ENCODE data around the gene ATL3. TPM values are rescaled to one million over a fixed set of nuclear protein-coding genes. Genes with fewer than 3 reads are reported as not detected.
"Not testable (repeated sequence)": the region's sequence is repeated elsewhere in the genome, so short reads cannot be mapped to it uniquely, and the experiment has no call there.

The ATL3 gene
- total and polyA plus RNA-seq, 11 donors: 4.7 to 30.4 (median 13.3) TPM

DNA sequence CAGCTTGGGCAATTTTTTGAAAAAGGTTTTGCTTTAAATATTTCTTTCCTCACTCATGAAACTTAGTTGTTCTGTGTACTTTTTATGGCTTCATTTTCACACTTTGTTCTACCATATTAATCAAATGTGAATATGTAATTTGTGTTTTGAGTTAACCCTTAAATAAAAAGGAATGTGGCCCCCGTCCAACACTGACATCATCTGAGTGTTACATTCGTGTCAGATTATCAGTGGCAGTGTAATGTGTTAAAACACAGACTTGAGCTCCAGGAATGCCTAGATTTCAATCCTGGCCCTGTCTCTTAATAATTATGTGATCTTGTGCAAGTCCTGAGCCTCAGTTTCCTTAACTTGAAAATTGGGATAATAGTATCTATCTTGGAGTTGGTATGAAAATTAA is 15.8 kb upstream of the ATL3 start:
- TF ChIP-seq, protein P1, sequence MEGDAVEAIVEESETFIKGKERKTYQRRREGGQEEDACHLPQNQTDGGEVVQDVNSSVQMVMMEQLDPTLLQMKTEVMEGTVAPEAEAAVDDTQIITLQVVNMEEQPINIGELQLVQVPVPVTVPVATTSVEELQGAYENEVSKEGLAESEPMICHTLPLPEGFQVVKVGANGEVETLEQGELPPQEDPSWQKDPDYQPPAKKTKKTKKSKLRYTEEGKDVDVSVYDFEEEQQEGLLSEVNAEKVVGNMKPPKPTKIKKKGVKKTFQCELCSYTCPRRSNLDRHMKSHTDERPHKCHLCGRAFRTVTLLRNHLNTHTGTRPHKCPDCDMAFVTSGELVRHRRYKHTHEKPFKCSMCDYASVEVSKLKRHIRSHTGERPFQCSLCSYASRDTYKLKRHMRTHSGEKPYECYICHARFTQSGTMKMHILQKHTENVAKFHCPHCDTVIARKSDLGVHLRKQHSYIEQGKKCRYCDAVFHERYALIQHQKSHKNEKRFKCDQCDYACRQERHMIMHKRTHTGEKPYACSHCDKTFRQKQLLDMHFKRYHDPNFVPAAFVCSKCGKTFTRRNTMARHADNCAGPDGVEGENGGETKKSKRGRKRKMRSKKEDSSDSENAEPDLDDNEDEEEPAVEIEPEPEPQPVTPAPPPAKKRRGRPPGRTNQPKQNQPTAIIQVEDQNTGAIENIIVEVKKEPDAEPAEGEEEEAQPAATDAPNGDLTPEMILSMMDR (IDR thresholded peaks at IDR 0.05): no peak
- no peak for TF ChIP-seq POLR2A (IDR thresholded peaks at IDR 0.05)
- 34 to 50% (median 44%) methylated on average over 2 of the region's 2 CpGs for WGBS, 4 donors
- Histone ChIP-seq H3K27me3 (no peaks in the 10 kb centered on the region), H3K27ac (peak overlapping the region in 1 of 12 donors; percentile 32), H3K36me3 (no peaks in the 10 kb centered on the region), H3K4me1 (peaks cover 0 to 61% (median 26%) of the 10 kb centered on the region in 12 donors), H3K4me3 (no peak overlapping the region), H3K9me3 (no peaks in the 10 kb centered on the region)
- intact Hi-C loops (cut with DNase I): loop anchor here in 3 of 10 donors (10.0 kb wide), 1 partner anchor 48 kb away; no protein-coding TSS in a partner anchor
- ATAC-seq (no peak), DNase-seq (no peak)

DNA sequence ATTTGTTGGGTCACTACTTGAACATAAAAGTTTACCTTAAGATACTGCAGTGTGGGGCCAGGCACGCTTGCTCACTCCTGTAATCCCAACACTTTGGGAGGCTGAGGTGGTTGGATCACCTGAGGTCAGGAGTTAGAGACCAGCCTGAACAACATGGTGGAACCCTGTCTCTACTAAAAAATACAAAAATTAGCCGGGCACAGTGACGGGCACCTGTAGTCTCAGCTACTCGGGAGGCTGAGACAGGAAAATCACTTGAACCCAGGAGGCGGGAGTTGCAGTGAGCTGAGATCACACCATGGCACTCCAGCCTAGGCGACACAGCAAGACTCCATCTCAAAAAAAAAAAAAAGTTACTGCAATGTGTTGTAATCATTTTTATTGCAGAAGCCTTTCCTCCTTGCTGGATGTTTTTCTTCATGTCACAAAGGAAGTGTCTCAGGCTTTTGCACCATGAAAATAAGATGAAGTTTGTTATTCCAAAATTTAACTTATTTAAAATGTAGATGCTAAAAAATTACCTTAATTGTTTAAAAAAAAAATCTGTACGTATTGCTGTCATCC is 14.1 kb upstream of the ATL3 start:
- Histone ChIP-seq H3K27ac (peak overlapping the region in 1 of 12 donors; percentile 11), H3K4me1 (peaks cover 0 to 69% (median 32%) of the 10 kb centered on the region in 12 donors)
- ATAC-seq: not testable (repeated sequence)

DNA sequence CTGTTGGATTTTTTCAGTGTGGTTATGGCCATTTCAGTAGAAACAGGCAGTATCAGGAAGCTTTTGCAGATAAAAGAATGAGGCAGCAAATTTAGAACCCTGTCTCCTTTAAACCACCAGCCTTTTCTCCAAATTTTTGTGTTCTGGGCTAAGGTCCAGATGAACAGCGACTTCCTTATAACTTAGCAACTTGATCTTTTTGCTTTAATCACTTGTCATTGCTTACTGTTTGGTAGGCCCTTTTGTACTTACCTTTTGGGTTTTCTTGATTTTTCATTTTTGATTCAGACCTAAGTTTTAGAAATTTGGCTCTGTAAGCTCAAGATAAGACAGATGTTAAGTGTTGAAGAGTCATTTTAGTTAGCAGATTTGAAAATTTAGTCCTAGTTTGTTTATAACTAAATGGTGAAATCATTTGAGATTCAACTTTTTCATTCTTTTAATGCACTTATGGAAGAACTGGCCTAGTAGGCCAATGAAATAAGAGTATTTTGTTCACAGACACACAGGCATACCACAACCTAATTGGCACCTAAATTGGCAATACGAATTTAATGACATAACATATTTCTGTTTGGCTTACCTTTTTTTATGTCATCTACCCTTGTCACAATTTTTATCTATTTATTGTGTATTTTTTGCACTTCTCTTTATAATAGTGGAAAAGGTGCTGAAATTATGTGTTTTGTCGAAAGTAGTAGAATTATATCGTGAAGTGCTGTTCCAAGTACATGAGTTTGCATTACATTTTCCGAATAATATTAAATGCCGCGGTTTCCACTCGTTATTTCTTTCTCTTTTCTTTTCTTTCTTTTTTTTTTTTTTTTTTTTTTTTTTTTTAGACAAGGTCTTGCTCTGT is 12.2 kb upstream of the ATL3 start:
- Histone ChIP-seq H3K27me3 (no peaks in the 10 kb centered on the region), H3K9me3 (no peaks in the 10 kb centered on the region), H3K27ac (peak overlapping the region in 7 of 12 donors; percentile 58 to 98 (median 95)), H3K4me1 (peaks cover 0 to 52% (median 27%) of the 10 kb centered on the region in 12 donors), H3K36me3 (no peaks in the 10 kb centered on the region), H3K4me3 (peak overlapping the region in 9 of 12 donors; percentile 79 to 98 (median 90))
- DNase-seq (no peak), ATAC-seq (no peak)
- WGBS, 4 donors: 84 to 89% (median 86%) methylated on average over 8 of the region's 8 CpGs
- TF ChIP-seq, protein P1 (IDR thresholded peaks at IDR 0.05): no peak
- no peak for TF ChIP-seq POLR2A (IDR thresholded peaks at IDR 0.05)
- intact Hi-C loops (cut with DNase I): loop anchor here in 4 of 10 donors (5.0 to 10.0 kb wide), 2 partner anchors 51 to 54 kb away; no protein-coding TSS in a partner anchor

More for the DNA sequence above, 14.1 kb upstream of the ATL3 start:
- intact Hi-C loops (cut with DNase I): loop anchor here in 3 of 10 donors (10.0 kb wide), 1 partner anchor 50 kb away; no protein-coding TSS in a partner anchor
- WGBS, 4 donors: 86 to 95% (median 88%) methylated on average over 7 of the region's 7 CpGs
- not testable (repeated sequence) for DNase-seq, H3K4me3 ChIP-seq, H3K9me3 ChIP-seq, H3K36me3 ChIP-seq, H3K27me3 ChIP-seq

DNA sequence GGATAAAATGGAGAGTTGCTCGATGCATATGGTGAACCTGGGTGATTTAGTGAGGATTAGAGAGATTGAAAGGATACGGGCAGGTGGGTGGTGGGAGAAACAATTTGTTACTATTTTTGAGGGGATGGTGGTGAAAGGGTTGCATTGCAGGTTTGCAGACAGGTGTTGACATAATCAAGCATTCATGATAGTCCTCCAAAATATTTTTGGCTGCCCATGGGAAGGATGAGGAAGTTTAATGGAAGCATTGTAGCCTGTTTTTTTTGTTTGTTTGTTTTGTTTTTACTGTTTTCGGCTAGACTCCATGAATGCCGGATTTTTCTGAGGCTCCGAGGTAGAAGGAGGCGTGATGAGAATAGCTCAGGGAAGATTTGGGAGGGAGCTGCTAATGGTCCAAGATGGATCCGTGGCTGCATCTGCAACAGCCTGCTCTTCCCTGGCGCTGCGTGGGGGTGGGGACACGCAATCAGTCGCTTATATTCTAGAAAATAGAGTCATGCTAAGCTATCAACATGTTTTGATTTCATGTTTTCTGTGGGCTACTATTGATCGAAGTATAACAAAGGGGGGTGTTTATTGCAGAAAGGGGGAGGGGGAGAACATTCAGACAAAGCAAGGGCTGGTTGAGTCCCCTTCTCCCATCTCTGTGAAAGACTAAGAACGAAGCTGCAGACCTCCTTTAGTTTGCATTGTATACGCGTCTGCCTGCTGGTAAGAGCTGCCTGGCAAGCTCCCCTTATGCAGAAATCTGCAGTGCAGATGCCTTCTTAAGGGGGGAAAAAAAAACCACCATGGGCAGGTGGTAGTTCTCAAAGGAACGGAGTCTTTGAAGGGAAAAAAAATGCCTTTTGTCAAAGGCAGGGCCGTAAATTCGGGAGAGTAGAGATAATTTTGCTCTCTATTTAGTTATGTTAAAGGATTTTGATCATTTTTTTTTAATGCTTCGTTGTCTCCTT is 11.2 kb upstream of the ATL3 start:
- DNase-seq (peak in 3 of 5 donors; percentile 26 to 52 (median 32)), ATAC-seq (peak in 1 of 4 donors; percentile 38)
- 6 to 7% (median 6%) methylated on average over 19 of the region's 19 CpGs for WGBS, 4 donors
- Histone ChIP-seq H3K27me3 (no peaks in the 10 kb centered on the region), H3K36me3 (no peaks in the 10 kb centered on the region), H3K9me3 (no peaks in the 10 kb centered on the region), H3K27ac (peak overlapping the region in 11 of 12 donors; percentile 80 to 98 (median 95)), H3K4me1 (peaks cover 0 to 51% (median 24%) of the 10 kb centered on the region in 12 donors), H3K4me3 (peak overlapping the region; percentile 40 to 98 (median 89))
- no peak for TF ChIP-seq POLR2A (IDR thresholded peaks at IDR 0.05)
- TF ChIP-seq, protein P1 (IDR thresholded peaks at IDR 0.05): peak in 1 of 12 donors; percentile 23
- intact Hi-C loops (cut with DNase I): loop anchor here in 4 of 10 donors (5.0 to 10.0 kb wide), 2 partner anchors 52 to 55 kb away; no protein-coding TSS in a partner anchor

All from heart left ventricle (tissue), 16 donors.